ENCODE measurements around the gene RETREG1. TPM values are rescaled to one million over a fixed set of nuclear protein-coding genes. Genes with fewer than 3 reads are reported as not detected.

RETREG1 gene
- total and polyA plus RNA-seq, 2 experiments from 2014 or later = 2.3 to 3.6 TPM

- Histone ChIP-seq H3F3A (replicated peaks; ENCODE audit: low read depth) (no peaks in the 10 kb centered on the region), H3K79me2 (replicated peaks; ENCODE audit: insufficient read depth) (no peaks in the 10 kb centered on the region), H3K4me3 (no peak overlapping the region), H4K20me1 (replicated peaks; ENCODE audit: insufficient read depth) (no peaks in the 10 kb centered on the region), H2AFZ (no peak overlapping the region), H3K27me3 (ENCODE audit: insufficient read depth) (no peaks in the 10 kb centered on the region), H3K4me1 (ENCODE audit: insufficient read depth) (peaks cover 13% of the 10 kb centered on the region; the same call in 1 of the 2 replicates), H3K36me3 (ENCODE audit: insufficient read depth) (no peaks in the 10 kb centered on the region), H3K9me2 (ENCODE audit: insufficient read depth) (0 out of 2 replicates have a peak, but pooled peaks cover 6% of the 10 kb centered on the region), H3K4me2 (no peak overlapping the region), H3K27ac (ENCODE audit: low read depth) (no peak overlapping the region)
- Mint-ChIP-seq H3K9me3 (no peaks in the 10 kb centered on the region), H3K27me3 (ENCODE audit: insufficient read depth, low read depth, poor library complexity) (no peaks in the 10 kb centered on the region), H3K4me1 (peaks cover 12% of the 10 kb centered on the region), H3K36me3 (ENCODE audit: low read depth) (no peaks in the 10 kb centered on the region), H3K27ac (no peak overlapping the region), H3K4me3 (no peak overlapping the region)
- ATAC-seq (no peak), DNase-seq (ENCODE audit: low spot score) (no peak)
- TF ChIP-seq ZNF462 (CRISPR knock-in tag; IDR thresholded peaks at IDR 0.05) (no peak), EZH2phosphoT487 (IDR thresholded peaks at IDR 0.05; ENCODE audit: unreplicated experiment) (no peak), ETS1 (IDR thresholded peaks at IDR 0.05) (no peak), ZNF331 (CRISPR knock-in tag; IDR thresholded peaks at IDR 0.05; ENCODE audit: low read depth) (no peak), CTCF (conservative IDR thresholded peaks at IDR 0.05; ENCODE audit: low read depth in 2 of 2) (no peak)
Observed at GRCh38 chr5:16510098-16510497, 106.7 kb downstream of the RETREG1 start.

All from GM23338 (cell line).